Stimulated activated CD4-positive, alpha-beta T cell treated with anti-CD3 and anti-CD28 coated beads, Interleukin-2, amount 100 ng/mL, for 24 hours (primary cell): Measurements from ENCODE around the gene KLK8.
"Not testable (repeated sequence)": the region's sequence is repeated elsewhere in the genome, so short reads cannot be mapped to it uniquely, and the experiment has no call there.

ENCODE experiments used
- DNase-seq, 2 donors: peaks; one replicate each; pipeline ENCODE4 v3.0.0-alpha.2; 2020

The KLK8 gene

DNA sequence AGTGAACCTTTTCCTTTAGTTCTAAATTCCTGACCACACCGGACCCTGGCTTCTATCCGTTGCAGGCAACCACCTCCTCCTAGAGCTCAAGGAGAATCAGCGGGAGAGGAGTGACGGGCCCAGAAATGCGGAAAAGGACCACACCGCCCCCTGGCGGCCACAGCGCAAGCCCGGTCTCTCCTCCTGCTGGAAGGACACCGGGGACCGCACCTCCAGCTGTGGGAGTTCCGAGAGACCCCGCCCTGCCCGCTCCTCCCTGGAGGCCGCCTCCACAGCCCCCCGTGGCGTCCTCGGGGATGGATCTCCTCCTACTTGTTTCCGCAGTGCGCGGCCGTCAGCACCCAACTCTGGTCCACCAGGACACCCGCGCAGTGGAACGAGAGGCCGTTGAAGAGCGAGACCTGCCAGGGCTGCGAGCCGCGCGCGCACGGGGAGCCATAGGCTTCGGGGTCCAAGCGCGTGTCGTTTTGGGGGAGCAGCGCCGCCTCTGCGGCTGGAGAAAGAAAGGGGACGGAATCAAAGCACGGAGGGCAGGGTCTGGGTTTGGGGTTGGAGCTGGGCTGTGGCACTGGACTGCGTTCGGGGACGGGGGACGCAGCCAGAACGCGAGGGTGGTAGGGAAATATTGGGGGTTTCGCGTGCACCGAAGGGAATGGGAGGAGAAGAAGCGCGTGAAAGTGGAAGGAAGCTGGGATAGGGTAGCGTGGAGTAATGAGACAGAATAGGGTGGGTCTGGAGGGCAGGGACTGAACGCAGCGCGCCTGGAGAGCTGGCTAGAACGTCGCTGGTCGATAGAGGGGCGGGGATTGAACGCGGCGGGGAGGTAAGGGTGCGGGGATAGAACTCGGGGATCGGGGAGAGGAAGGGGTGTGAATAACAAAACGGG is 15.6 kb upstream of the KLK8 start:
- DNase-seq = peak; percentile 57 to 85

DNA sequence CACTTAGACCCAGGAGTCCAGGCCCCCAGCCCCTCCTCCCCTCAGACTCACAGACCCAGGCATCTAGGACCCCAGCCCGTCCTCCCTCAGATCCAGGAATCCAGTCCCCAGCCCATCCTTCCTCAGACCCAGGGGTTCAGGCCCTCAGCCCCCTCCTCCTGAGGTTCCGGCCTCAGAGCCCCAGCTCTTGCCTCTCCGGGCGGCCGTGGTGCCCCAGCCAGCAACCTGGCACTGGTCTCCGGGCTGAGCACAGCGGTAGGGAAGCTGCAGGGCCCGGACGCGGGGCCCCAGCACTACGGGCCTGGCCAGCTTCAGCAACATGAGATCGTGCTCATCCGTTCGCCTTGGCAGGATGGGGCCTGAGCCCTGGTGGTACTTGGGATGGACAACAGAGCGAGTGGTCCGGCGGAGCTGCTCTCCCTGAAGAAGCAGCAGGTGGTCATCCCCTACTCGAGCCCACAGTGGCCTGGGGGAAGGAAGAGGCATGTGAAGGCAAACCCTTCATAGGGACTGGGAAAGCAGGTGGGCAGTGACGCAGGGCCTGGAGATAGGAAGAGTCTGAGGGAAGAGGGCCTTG is 14.4 kb upstream of the KLK8 start:
- DNase-seq = no peak

- no peak for DNase-seq
Measured at GRCh38 chr19:51014242-51014641, 12.8 kb upstream of the KLK8 start.

- no peak for DNase-seq
Measured at GRCh38 chr19:51012661-51013190, 11.3 kb upstream of the KLK8 start.

- no peak for DNase-seq
Measured at GRCh38 chr19:51010066-51010795, 8.8 kb upstream of the KLK8 start.

DNA sequence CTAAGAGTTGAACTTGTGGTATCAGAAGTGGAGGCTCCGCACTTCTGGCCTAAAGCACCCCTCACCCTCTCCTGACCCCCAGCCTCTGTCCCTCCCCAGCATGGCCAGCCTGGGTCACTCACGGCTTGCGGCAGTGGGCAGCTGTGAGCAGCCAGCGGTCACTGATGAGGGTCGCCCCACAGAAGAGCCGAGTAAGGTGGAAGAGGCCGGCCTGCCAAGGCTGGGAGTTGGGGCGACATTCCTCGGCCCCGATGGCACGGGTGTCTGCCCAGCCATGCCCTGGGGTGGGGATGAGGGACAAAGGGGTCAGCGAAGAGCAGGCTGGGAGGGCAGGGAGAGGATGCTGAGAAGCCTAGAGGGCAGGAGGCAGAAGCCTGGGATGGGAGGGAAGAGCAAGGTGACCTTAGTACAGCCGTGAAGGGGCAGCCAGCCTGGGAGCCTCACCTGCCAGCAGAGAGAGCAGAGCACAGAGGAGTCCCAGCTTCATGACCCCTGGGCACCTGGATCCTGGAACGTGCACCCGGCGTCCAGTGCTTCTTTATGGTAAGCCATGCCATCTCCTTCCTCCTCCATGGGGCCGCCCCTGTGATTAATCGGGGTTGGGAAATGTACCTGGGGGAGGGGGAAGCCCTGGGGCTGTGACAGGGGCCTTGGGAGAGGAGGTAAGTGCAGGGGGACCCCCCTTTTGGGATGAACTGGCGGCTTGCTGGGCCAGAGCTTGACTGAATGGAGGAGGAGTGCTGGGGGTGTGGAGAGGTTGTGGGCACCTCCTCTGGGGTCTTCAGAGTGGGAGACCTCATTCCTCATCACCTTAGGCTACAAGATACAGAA is 7.9 kb upstream of the KLK8 start:
- DNase-seq = no peak

DNA sequence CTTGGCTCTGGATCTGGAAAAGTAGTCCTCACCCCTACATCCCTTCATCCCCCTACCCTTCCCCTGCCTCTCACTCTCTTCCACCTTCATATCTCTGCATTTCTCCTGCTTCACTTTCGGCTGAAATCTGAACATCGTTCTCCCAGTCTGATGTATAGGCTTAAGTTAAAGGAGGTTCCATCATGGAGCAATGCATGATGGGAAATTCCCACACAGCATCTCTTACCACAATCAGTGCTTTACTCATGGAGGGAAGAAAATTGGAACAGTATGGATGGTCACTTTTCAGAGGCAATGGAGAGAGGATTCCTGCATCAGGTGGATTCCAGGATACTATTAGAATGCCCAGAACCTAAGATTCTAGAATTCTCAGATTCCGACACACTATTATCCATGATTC is 6.1 kb upstream of the KLK8 start:
- DNase-seq = no peak

DNA sequence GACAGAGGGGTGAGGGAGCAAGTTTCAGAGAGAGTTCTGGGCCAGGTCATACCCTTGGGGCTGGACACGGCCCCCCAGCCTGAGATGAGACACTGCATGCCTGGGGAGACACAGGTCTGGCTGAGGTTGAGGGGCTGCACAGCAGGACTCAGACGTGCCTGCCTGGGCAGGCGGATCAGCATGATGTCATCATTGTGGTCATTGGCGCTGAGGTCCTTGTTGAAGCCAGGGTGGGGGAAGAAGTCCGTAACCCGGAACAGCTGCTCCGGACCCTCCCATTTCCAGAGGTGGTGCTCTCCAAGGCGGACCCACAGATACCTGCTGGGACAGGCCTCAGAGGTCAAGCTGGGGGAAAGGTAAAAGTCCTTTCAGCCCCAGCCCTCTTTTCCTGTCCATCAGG is 5.0 kb upstream of the KLK8 start:
- no peak for DNase-seq

DNA sequence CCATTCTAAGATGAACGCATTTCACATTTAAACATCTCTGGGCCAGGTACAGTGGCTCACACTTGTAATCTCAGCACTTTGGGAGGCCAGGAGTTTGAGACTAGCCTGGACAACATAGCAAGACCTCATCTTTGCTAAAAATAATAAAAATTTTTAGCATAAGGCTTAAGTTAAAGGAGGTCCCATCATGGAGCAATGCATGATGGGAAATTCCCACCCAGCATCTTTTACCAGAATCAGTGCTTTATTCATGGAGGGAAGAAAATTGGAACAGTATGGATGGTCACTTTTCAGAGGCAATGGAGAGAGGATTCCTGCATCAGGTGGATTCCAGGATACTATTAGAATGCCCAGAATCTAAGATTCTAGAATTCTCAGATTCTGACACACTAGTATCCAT is 3.8 kb upstream of the KLK8 start:
- DNase-seq = no peak

- no peak for DNase-seq
Measured at GRCh38 chr19:51003316-51003715, 1.9 kb upstream of the KLK8 start.

- peak in 1 of 2 donors; percentile 44 for DNase-seq
Measured at GRCh38 chr19:51002542-51003311, 1.3 kb upstream of the KLK8 start.

DNA sequence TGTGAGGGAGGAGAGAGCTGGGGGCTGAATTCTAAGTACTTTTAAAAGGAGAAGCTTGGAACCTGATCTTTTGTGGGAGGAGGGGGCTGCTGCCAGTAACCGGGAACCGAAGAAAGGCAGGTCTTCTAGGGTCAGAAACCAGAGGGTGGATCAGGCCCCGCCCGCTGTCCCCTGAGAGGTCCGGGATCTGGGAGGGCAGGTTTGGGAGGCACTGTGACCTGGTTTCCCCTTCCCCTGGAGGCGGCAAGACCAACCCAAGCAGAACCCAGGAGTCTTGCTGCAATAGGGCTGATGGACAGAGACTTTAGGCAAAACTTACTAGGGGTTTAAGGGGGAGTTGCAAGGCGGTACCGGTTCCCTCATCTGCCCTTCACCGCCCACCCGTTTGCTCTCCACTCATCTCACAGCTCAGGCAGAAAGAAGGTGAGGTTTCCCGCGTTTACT is 707 bp upstream of the KLK8 start:
- no peak for DNase-seq

DNA sequence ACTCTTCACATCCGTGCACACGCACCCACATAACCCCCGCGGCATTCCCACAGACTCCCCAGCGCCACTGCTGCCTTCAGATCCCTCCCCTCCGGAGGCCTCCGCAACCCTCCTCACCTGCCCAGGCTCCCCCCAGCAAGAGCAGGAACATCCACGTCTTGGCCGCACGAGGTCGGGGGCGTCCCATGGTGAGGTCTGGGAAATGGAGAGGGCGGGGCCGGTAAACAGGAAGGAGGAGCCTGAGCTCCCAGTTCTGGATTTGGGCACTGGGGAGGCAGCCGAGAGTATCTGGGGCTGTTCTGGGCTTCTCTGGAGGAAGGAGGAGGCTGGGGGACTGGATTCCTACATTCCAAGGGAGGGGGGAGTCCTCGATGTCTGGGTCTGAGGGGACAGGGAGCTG is 423 bp downstream of the KLK8 start:
- no peak for DNase-seq

GRCh38 chr19:51000426-51000825 is 978 bp downstream of the KLK8 start:
- no peak for DNase-seq

DNA sequence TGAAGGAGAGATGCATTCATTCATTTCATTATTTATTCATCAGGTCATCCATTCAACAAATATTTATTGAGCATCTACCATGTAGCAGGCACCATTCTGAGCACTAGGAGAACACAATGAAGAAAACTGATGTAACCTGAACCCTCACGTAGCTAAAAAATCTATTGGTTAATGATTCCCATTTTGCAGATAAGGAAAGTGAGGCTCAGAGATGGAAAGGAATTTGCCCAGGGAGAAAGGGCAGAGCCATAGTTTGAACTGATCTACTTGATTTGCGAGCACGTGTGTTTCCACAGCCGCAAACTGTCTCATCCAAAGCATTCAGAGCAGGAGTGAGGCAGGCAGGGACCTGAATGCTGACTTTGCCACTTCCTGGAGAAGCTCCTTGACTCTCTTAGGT is 2.7 kb downstream of the KLK8 start:
- DNase-seq = no peak

DNA sequence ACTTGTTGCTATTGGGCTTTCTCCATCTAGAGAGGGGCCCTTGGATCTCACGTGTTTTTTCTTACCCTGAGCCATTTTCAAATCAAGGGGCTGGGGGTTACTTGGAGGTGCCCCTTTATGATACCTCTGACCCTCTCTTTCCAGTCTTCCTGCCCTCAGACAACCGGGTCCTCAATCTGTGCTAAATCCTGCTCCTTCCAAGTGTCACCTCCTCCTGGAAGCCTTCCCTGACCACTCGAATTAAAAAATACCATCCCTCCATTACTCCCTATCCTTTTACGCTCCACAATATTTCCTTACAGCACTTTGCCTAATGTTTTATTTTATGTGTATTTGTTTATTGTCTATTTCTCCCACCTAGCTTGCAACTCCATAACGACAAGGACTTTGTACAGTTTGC is 3.3 kb downstream of the KLK8 start:
- DNase-seq = no peak

DNA sequence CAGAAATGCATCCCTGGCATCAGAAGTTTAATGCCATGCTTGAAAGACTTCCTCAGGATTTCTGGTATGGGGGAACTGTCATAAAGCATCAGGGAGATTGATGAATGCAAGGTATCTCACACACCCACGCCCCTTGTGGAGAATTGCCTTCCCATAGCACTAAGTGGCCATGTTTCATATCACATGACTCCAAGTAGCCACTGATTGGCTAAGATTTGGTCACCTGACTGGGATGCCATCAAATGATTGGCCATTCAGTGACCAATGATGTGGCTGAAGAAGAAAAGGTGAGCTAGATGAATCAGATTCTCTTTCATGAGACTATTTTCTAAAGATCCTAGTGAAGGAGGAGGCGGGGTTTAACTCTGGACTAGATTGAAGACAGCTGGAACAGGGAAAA is 7.3 kb downstream of the KLK8 start:
- DNase-seq = no peak

DNA sequence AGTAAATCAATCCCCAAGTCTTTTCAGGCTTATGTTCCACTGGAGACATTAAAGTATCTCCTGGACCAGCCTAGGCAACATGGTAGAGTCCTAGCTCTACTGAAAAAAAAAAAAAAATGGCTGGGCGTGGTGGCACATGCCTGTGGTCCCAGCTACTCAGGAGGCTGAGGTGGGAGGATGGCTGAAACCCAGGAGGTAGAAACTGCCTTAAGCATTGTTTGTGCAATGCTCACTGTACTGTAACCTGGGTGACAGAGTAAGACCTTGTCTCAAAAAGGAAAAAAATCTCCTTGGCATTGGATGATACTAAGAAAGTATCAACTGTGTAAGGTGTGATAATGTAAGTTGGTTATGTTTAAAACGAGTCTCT is 8.8 kb downstream of the KLK8 start:
- no peak for DNase-seq

DNA sequence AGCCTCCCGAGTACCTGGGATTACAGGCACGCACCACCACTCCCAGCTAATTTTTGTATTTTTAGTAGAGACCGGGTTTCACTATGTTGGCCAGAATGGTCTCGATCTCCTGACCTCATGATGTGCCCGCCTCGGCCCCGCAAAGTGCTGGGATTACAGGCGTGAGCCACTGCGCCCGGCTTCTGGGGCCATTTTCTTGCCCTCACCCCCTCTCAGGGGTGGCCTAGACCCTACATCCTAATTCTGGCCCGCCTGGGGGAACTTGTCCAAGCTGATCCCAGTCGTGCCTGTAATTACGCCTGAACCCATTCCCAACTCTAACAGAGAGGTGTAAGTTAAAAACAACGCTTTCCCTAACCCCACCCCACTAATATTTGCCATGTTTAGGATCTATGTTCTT is 17.0 kb downstream of the KLK8 start:
- not testable (repeated sequence) for DNase-seq

DNA sequence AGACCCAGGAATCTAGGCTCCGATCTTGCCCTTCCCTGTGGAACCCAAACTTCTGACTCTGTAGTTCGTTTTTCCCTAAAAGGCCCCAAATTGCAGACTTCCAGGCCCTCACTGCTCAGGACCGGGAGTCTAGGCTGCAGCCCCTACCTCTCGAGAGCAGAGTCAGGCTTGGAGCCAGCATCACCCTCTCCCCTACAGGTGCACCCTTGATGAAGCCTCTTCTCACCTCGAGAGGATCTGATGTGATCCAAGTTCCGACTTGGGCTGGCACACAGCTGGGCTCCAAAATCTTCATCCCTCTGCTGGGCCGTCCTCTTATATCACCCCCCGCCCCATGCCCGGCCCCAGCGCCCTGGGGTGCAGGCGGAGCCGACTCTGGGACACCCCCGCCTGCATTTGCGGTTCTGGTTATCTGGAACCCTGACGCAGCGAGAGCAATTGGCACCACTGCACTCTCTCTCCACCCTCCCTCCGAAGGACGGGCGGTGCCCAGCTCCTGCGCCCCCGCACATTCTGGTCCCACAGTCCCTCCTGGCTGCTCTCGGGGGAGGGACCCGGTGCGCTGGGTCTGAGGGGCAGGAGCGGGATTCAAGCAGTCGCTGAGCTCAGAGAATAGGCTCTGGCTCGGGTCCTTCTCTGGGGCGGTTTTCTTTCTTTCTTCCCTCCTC is 17.6 kb downstream of the KLK8 start, which contains the start of gene KLK7:
KLK7 (minus strand) TSS at position 293 of the 668 bp plus-strand sequence. CDS start 1,518 bp downstream, outside the sequence.
- DNase-seq = no peak

GRCh38 chr19:50982186-50982585 is 19.2 kb downstream of the KLK8 start:
- DNase-seq = no peak
